GM21619 (cell line): ENCODE results near the gene NFIC.
"Not testable (repeated sequence)": the region's sequence is repeated elsewhere in the genome, so short reads cannot be mapped to it uniquely, and the experiment has no call there.

ENCODE experiments used
- ATAC-seq: cut with Tn5 transposase; IDR thresholded peaks from one replicate; pipeline ENCODE4 v1.9.1; 2021; ENCODE audit not compliant: unreplicated experiment

NFIC gene

DNA sequence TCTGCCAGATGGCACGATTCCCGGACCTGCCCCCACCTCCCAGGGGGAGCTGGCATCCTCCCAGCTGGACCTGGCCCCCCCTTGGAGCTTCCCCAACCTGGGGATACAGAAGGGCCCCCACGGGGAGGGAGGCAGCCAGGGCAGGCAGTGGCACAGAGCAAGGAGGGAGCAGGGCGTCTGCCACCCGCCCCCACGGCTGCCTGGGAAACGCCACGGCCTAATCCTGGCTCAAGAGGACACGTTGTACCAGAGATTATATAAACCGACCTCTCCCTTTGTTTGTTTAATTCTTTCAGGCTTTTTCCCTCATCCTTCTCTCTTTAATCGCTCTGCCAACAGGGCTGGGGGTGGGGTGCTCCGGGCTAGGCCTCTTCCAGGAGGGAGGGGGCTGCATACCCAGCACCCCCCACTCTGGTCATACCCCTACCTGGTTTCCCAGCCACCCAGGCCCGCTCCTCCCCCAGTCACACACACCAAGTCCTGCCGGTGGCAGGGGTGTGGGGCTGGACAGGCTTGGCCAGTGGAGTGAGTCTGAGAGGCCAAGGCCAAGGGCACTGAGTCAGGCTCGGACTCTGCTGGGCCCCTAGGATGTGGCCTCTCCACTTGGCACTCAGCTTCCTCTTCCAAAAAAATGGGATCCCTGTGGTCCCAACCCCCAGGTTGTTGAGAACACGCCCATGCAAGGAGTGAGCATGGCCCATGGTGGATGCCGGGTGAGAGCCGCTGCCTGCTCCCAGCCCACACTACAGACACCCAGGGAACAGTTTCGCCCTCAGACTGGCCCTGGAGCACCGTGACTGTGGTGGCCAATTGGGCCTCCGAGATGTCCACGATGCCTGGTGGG is 29.5 kb upstream of the NFIC start:
- no peak for ATAC-seq

DNA sequence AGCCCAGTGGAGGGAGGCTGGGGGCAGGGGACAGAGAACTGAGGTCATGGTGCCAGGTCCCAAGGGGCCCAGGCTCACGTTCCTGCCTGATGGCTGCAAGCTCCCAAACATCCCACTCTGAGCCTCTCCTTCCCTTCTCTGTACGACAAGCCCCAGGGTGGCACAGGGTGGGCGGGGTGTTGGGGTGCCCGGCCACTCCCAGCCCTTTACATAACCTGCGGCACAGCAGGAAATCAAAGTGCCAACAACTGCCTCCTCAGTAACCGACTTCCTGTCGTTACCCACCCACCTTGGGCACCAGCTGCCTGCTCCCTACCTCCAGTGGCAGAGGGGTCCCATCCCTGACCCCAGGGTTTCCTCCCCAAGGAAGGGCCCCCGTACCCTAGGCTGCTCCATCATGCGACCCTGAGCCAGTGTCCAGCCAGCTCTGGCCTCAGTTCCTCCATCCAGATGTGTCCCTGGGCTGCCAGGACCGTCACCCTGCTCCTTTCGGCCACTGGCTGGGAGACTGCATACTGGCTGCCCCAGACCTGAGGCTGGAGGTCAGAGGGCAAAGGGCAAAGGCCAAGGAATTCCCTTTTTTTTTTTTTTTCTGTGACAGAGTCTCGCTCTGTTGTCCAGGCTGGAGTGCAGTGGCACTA is 27.7 kb upstream of the NFIC start:
- ATAC-seq = no peak

- ATAC-seq = no peak
These were observed 26.0 kb upstream of the NFIC start for GRCh38 chr19:3340340-3340739.

DNA sequence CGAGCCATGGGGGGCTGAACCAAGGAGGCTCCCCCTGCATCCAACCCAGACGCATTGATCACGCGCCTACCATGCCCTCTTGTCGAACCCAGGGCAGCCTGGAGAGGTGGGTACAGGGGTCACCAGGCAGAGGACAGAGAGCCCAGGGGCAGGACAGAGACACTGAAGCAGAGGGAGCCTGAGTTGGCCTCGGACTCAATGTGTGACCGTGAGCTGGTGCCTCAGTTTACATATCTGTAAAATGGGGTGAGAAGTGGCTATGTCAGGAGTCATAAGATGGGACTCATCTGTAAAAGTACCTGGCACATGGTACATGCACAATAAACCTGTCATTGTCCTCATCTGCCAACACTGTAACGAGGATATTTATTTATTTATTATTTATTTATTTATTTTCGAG is 24.1 kb upstream of the NFIC start:
- no peak for ATAC-seq

DNA sequence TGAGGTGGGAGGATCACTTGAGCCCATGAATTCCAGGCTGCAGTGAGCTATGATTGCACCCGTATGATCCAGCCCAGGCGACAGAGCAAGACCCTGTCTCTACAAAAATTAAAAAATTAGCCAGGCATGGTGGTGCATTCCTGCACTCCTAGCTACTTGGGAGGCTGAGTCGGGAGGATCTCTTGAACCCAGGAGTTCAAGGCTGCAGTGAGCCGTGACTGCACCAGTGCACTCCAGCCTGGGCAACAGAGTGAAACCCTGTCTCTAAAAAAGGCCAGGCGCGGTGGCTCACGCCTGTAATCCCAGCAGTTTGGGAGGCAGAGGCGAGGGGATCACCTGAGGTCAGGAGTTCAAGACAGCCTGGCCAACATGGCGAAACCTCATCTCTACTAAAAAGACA is 23.4 kb upstream of the NFIC start:
- ATAC-seq = not testable (repeated sequence)

DNA sequence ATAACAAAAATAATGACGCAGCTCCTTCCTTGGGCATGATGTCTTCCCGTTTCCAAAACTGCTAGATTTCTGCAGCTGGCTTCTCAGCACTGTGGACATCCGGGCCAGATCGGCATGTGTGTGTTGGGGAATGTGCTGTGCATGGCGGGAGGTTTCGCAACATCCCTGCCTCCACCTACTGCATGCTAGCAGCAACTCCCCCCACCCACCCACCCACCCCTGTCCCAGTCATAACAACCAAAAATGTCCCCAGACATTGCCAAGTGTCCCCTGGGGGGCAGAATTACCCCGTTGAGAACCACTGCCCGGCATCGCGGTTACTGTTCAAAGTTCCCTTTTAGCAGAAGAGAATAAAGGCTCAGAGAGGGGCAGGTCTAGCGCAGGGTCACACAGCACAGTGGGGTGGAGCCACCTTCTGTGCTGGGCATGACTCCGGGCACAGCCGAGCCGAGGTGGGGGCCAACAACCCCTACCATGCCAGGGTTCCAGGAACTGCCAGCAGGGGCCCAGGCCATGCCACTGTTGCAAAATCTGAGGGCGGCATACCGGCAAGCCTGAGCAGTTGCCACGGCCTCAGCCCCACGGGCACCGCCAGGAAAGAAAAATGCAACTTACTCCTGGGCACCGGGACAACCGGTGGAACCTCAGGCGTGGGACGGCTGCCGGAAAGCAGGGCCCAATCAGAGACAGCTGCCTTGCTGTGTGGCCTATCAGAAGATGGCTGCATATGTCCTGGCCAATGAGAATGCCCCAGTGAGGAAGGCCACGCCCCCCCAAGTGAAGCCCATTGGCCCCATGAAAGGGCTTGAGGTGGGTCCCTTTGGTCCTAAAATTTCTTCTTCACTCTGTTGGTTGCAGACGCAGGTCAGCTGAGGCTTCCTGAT is 22.5 kb upstream of the NFIC start:
- ATAC-seq = no peak

GRCh38 chr19:3344608-3345598 is 21.5 kb upstream of the NFIC start:
- ATAC-seq = no peak

GRCh38 chr19:3345850-3346460 is 20.4 kb upstream of the NFIC start:
- no peak for ATAC-seq

DNA sequence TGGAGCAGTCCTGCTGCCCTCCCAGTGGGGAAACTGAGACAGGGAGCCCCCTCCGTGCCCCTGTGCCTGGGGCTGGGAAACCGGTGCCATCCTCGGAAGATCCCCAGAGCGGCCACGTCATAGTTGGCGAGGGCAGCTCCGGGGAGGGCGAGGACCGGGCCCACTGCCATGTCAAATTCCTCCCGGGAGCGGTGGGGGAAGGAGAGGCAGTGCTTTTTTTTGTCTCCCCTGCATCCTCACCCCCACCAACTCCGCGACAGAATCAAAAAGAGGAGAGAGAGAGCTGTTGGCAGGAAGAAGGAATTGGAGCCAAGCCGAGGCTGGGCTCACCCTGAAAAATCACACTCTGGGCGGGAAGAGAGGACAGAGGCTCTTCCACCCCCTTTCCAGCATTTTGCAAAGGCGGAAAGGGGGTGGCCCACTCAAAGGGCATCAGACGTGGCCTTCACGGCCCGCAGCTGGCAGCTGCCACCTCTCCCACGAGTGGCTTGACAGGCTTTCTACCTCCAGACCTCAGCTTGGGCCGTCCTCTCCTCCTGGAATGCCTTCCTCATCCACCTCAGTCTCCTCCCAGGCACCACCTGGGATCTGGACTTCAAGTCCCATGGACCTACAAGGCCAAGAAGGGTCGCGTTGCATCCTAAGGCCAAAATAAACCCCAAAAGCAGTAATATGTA is 19.6 kb upstream of the NFIC start:
- no peak for ATAC-seq

DNA sequence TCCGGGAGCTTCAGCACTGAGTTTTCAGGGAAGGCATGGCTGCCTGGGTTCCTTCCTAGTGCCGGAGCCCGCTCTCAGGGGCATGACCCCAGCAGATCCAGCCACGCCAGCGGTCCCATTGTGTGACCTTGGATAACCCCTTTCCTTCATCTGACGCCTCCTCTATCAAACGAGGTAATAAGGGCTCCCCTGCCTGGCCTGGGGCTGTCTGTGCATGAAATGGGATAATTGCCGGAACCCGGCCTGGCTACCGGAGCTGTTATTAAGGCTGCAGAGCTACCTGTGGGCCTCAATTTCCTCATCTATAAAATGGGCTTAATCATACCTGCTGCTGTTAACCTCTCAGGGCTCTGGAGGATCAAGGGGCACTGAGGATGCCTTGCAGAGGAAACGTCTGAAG is 18.3 kb upstream of the NFIC start:
- ATAC-seq = no peak

- ATAC-seq = not testable (repeated sequence)
These were observed 17.9 kb upstream of the NFIC start for GRCh38 chr19:3348469-3348868.

DNA sequence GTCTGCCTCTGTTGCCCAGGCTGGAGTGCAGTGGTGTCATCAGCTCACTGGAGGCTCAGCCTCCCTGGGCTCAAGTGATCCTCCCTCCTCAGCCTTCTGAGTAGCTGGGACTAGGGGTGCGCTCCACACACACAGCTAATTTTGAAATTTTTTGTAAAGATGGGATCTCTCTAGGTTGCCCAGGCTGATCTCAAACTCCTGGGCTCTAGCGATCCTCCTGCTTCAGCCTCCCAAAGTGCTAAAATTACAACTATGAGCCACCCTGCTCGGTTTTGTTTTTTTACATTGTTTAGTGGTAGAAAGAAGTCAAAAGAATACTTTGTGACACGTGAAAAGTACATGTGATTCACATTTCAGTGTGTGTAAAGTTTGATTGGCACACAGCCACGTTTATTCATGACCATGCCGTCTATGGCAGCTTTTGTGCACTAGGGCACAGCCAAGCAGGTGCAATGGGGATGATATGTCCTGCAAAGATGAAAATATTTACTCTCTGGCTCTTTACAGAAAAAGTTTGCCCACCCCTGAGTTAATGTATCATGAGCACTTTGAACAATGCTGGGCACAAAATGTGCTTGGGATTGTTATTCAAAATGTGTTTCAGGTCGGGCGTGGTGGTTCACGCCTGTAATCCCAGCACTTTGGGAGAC is 16.2 kb upstream of the NFIC start:
- no peak for ATAC-seq

DNA sequence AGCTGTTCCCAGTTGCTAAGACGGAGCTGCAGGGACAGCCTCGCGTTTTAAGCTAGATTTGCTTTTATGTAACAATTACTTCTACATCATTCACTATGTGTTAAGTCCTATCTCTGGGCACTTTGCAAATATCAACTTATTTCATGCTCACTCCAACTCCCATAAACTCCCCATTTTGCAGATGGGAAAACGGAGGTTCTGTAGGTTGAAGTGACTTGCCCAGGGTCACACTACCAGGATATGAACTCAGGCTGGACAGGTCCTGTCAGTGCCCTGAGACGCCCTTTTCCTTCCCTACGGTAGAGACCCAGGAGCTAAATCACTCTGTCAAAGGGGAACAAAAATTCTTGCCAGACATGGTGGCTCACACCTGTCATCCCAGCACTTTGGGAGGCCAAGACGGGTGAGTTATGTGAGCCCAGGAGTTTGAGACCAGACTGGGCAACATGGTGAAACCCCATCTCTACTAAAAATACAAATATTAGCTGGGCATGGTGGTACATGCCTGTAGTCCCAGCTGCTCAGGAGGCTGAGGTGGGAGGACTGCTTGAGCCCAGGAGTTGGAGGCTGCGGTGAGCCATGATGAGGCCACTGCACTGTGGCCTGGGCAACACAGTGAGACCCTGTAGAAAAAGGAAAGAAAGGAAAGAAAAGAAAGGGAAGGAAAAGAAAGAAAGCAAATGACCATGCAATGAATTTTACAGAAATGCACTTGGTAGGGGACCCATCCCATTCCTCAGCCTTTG is 14.5 kb upstream of the NFIC start:
- ATAC-seq = no peak

- no peak for ATAC-seq
These were observed 12.9 kb upstream of the NFIC start for GRCh38 chr19:3353493-3353892.

DNA sequence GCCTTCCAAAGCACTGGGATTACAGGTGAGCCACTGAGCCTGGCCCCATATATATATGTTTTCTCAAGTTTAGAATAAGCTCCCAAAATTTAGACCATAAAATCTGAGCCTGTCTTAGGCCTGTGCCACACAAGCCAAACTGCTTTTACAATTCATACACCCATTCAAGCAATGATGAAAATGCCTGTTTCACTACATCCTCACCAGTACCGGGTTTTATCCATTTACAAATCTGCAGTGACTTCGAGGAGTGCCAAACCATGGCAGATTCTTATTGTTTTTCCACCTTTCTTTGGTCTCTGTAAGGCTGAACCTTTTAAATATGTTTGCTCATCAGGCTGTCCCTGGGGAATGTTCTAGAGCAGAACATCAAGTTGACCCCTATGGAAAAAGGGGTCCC is 9.6 kb upstream of the NFIC start:
- no peak for ATAC-seq

DNA sequence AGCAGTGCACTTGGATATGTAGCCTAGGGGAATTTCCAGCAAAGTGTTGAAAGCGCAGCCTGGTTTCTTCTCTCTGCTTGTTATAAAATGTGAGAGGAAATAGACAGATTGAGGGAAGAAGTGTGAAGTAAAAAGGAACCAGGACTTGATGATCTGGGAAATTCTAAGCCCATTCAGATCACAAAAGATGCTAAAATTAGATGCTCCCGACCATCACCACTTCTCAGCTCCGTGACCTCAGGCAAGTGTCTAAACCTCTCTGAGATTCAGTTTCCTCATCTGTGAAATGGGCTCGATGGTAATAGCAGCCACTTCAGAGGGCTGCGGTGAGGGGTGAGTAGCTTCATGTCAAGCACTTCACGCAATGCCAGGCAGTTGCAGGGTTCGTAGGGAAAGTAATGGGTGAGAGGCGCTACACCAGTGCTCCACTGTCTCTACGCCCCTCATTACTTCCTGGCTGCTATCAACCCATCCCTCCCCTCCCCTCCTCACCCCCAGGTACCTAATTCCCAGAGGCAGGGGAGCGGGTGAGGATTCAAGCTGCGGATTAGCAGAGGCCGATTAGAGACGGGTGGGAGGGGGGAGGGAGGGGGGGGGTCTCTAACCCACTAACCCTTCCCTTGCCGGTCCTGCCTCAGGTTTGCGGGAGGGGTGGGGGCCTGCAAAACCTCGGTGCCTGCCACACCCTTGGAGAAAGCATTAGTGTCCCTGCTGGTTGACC is 9.0 kb upstream of the NFIC start:
- no peak for ATAC-seq

DNA sequence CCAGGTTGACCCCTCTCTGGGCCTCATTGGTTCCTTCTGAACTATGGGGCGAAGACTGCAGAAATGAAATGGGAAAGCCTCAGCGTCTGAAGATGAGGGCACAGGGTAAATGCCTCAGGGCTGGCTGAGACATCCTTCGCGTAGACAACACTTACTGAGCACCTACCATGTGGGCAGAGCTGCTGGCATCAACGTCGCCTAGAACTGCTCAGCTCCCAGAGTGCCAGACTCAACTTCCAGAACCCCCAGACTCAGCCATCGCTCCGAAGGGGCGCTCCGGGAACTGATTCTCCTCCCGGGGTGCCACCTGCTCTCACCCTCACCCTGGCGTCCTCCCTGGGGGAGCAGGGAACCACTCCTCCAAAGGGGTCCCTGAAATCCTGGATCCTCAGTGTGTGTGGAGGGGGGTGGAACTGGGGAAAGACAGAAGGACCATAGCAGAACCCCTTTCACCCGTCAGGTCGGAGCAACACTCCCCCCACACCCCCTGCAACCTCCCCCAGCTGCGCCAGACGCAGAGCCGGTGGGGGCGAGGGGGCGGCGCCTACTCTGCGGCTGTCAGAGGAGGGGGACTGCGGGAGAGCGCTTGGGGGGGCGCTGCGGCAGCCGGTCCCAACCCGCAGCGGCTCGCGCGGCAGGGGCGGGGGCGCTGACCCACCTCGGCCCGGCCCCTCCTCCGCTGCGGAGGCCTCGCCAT is 8.2 kb upstream of the NFIC start:
- ATAC-seq = no peak
